K562 (cell line): Measurements from ENCODE around the gene DYRK1A.

Source experiments
- E2F3 ChIP-seq: fragments of 250-450 bp; sonication (Bioruptor Pico); IDR thresholded peaks from 2 replicates; pipeline ENCODE4 v1.4.0; 2020; ENCODE audit warnings: mild to moderate bottlenecking
- EZH2 ChIP-seq: IDR thresholded peaks from 2 replicates; pipeline ENCODE4 v1.6.1; 2012; ENCODE audit warnings: low read depth, mild to moderate bottlenecking, inconsistent platforms, low read length, borderline replicate concordance
- POLR2A ChIP-seq: fragments of 450-650 bp; conservative IDR thresholded peaks from 2 replicates; pipeline ENCODE4 v1.6.1; 2016
- POLR2AphosphoS5 ChIP-seq: IDR thresholded peaks from 2 replicates; pipeline ENCODE4 v1.6.1; 2011; ENCODE audit warnings: mild to moderate bottlenecking, low read depth, low read length, moderate library complexity; ENCODE audit not compliant: control insufficient read depth, insufficient read depth
- SIN3A ChIP-seq, 2 experiments: fragments of 150-350 bp in 1 of 2; IDR thresholded peaks; 2 replicates each; pipeline ENCODE4 v1.6.1; 2011 to 2016; ENCODE audit warnings: borderline replicate concordance in 2 of 2, low read depth in 2 of 2, low read length in 2 of 2, mild to moderate bottlenecking in 2 of 2, moderate library complexity in 2 of 2; ENCODE audit not compliant: control insufficient read depth in 1 of 2
- TAF1 ChIP-seq: IDR thresholded peaks from 2 replicates; pipeline ENCODE4 v1.6.1; 2011; ENCODE audit warnings: mild to moderate bottlenecking, low read length, moderate library complexity; ENCODE audit not compliant: insufficient read depth, control insufficient read depth, severe bottlenecking; ENCODE audit errors: extremely low read depth
- ZNF121 ChIP-seq: sonication (generic); formaldehyde crosslinking; conservative IDR thresholded peaks from 2 replicates; pipeline ENCODE4 v1.8.0; 2022; ENCODE audit warnings: missing genetic modification reagents
- ZNF76 ChIP-seq: fragments of 250-450 bp; sonication (Bioruptor Pico); IDR thresholded peaks from 2 replicates; pipeline ENCODE4 v1.4.0; 2020; ENCODE audit warnings: mild to moderate bottlenecking, moderate library complexity, borderline replicate concordance
- TF ChIP-seq, protein P1 (sequence below), 3 experiments: IDR thresholded peaks in 2 of 3; conservative IDR thresholded peaks in 1 of 3; 2 replicates each; pipeline ENCODE4 v1.5.1; 2011 to 2012; ENCODE audit warnings: low read length in 3 of 3, mild to moderate bottlenecking in 3 of 3, control low read depth in 2 of 3, improper control_type of control experiment in 1 of 3, inconsistent platforms in 1 of 3, low read depth in 1 of 3, mixed read lengths in 1 of 3, moderate library complexity in 1 of 3; ENCODE audit not compliant: insufficient read depth in 2 of 3
- TF ChIP-seq, protein P2 (sequence below): IDR thresholded peaks from 3 replicates; pipeline ENCODE4 v1.6.1; 2011; ENCODE audit warnings: borderline replicate concordance, mild to moderate bottlenecking, moderate library complexity; ENCODE audit not compliant: insufficient read length; ENCODE audit errors: extremely low read depth

DNA sequence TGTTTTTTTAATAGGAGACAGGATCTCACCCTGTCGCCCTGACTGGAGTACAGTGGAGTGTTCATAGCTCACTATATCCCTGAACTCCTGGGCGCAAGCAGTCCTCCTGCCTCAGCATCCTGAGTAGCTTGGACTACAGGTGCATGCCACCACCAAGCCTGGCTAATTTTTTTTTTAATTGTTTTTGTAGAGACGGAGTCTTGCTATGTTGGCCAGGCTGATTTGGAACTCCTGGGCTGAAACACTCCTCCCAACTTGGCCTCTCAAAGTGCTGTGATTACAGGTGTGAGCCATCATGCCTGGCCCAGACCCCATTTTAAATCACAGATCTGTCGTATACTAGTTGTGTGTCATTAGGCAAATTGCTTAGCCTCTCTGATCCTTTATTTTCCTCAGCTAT is 161.1 kb downstream of the DYRK1A start:
- TF ChIP-seq ZNF121 (CRISPR knock-in tag) (peak; percentile 76), TAF1 (no peak), POLR2AphosphoS5 (no peak), POLR2A (no peak), E2F3 (CRISPR knock-in tag) (no peak), SIN3A (IDR thresholded peaks at IDR 0.05; ENCODE audit: borderline replicate concordance in 2 of 2, control insufficient read depth in 1 of 2, low read depth in 2 of 2, low read length in 2 of 2) (no peak), ZNF76 (CRISPR knock-in tag) (no peak), EZH2 (no peak)
- TF ChIP-seq, protein P1, sequence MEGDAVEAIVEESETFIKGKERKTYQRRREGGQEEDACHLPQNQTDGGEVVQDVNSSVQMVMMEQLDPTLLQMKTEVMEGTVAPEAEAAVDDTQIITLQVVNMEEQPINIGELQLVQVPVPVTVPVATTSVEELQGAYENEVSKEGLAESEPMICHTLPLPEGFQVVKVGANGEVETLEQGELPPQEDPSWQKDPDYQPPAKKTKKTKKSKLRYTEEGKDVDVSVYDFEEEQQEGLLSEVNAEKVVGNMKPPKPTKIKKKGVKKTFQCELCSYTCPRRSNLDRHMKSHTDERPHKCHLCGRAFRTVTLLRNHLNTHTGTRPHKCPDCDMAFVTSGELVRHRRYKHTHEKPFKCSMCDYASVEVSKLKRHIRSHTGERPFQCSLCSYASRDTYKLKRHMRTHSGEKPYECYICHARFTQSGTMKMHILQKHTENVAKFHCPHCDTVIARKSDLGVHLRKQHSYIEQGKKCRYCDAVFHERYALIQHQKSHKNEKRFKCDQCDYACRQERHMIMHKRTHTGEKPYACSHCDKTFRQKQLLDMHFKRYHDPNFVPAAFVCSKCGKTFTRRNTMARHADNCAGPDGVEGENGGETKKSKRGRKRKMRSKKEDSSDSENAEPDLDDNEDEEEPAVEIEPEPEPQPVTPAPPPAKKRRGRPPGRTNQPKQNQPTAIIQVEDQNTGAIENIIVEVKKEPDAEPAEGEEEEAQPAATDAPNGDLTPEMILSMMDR (IDR thresholded peaks at IDR 0.05 in 2 of 3, conservative IDR thresholded peaks at IDR 0.05 in 1 of 3; ENCODE audit: insufficient read depth in 2 of 3, low read depth in 1 of 3, low read length in 3 of 3): no peak
- TF ChIP-seq, protein P2, sequence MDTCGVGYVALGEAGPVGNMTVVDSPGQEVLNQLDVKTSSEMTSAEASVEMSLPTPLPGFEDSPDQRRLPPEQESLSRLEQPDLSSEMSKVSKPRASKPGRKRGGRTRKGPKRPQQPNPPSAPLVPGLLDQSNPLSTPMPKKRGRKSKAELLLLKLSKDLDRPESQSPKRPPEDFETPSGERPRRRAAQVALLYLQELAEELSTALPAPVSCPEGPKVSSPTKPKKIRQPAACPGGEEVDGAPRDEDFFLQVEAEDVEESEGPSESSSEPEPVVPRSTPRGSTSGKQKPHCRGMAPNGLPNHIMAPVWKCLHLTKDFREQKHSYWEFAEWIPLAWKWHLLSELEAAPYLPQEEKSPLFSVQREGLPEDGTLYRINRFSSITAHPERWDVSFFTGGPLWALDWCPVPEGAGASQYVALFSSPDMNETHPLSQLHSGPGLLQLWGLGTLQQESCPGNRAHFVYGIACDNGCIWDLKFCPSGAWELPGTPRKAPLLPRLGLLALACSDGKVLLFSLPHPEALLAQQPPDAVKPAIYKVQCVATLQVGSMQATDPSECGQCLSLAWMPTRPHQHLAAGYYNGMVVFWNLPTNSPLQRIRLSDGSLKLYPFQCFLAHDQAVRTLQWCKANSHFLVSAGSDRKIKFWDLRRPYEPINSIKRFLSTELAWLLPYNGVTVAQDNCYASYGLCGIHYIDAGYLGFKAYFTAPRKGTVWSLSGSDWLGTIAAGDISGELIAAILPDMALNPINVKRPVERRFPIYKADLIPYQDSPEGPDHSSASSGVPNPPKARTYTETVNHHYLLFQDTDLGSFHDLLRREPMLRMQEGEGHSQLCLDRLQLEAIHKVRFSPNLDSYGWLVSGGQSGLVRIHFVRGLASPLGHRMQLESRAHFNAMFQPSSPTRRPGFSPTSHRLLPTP: no peak
